MM.1S (cell line): Measurements from ENCODE around the gene IFT20.

ENCODE experiments used
- CTCF ChIP-seq: fragments of 300-600 bp; sonication (generic); IDR thresholded peaks from 2 replicates; pipeline ENCODE4 v1.5.1; 2016; ENCODE audit warnings: antibody characterized with exemption, low read length, mixed read lengths
- EZH2phosphoT487 ChIP-seq: fragments of 300-600 bp; sonication (generic); IDR thresholded peaks from 2 replicates; pipeline ENCODE4 v1.6.1; 2018; ENCODE audit warnings: antibody characterized with exemption, low read length

GRCh38 chr17:28385037-28385400 is 49.7 kb upstream of the IFT20 start:
- no peak for TF ChIP-seq CTCF
- no peak for TF ChIP-seq EZH2phosphoT487
